AG09319 (cell line): Measurements from ENCODE around the gene C1S.

Source experiments
- DNase-seq: peaks from one replicate; pipeline ENCODE4 v3.0.0-alpha.2; 2010; ENCODE audit warnings: low read depth; ENCODE audit errors: extremely low read depth
- CTCF ChIP-seq: IDR thresholded peaks from 2 replicates; pipeline ENCODE4 v1.5.1; 2011; ENCODE audit warnings: low read depth, mild to moderate bottlenecking, inconsistent platforms, low read length, moderate library complexity

Gene C1S

GRCh38 chr12:7091171-7091570, 30.7 kb downstream of the C1S start:
- no peak for TF ChIP-seq CTCF
- no peak for DNase-seq

GRCh38 chr12:7091660-7092228, 31.2 kb downstream of the C1S start:
- DNase-seq: no peak
- TF ChIP-seq CTCF: no peak

GRCh38 chr12:7092229-7092985, 31.9 kb downstream of the C1S start, which contains the start of gene C1R:
Gene C1R, minus strand, starts transcription at chr12:7092445. Its CDS starts 57 bp downstream, at chr12:7092388.
- peak; percentile 90 for TF ChIP-seq CTCF
- peak; percentile 87 for DNase-seq

- no peak for DNase-seq
- no peak for TF ChIP-seq CTCF
These were observed 32.5 kb downstream of the C1S start for GRCh38 chr12:7092986-7093460.

- no peak for TF ChIP-seq CTCF
- no peak for DNase-seq
These were observed 33.0 kb downstream of the C1S start for GRCh38 chr12:7093486-7093885.

- no peak for TF ChIP-seq CTCF
- no peak for DNase-seq
These were observed 33.4 kb downstream of the C1S start for GRCh38 chr12:7093892-7094291.

GRCh38 chr12:7096006-7096932, 35.8 kb downstream of the C1S start:
- DNase-seq: no peak

More at GRCh38 chr12:7096006-7096932, 35.8 kb downstream of the C1S start:
- no peak for TF ChIP-seq CTCF
